ENCODE measurements around the gene TTC17.

DNA sequence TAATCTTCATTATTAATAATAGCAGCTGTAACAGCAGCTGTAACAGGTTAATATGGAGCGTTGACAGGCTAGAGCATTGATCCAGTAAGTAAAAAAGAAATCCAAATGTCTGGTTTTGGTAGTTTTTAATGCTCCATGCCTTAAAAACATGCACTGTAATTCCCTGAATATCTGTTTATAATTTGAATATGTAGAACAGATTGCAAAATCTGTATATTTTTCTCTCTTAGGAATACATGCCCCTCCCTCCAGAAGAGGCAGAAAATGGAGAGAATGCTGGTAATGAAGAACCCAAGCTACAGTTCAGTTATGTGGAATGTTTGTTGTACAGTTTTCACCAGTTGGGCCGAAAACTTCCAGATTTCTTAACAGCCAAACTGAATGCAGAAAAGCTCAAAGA, 30.2 kb upstream of the TTC17 start:
- TF ChIP-seq, protein P1, sequence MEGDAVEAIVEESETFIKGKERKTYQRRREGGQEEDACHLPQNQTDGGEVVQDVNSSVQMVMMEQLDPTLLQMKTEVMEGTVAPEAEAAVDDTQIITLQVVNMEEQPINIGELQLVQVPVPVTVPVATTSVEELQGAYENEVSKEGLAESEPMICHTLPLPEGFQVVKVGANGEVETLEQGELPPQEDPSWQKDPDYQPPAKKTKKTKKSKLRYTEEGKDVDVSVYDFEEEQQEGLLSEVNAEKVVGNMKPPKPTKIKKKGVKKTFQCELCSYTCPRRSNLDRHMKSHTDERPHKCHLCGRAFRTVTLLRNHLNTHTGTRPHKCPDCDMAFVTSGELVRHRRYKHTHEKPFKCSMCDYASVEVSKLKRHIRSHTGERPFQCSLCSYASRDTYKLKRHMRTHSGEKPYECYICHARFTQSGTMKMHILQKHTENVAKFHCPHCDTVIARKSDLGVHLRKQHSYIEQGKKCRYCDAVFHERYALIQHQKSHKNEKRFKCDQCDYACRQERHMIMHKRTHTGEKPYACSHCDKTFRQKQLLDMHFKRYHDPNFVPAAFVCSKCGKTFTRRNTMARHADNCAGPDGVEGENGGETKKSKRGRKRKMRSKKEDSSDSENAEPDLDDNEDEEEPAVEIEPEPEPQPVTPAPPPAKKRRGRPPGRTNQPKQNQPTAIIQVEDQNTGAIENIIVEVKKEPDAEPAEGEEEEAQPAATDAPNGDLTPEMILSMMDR (optimal IDR thresholded peaks at IDR 0.05 in 1 of 3, IDR thresholded peaks at IDR 0.05 in 1 of 3, conservative IDR thresholded peaks at IDR 0.05 in 1 of 3; ENCODE audit: extremely low read depth in 1 of 3, insufficient read depth in 2 of 3, low read length in 3 of 3): no peak
- TF ChIP-seq EZH2 (IDR thresholded peaks at IDR 0.05; ENCODE audit: low read length): no peak
